HG03196 (cell line): Measurements from ENCODE around the gene C9orf40.

Experiments used
- ATAC-seq: cut with Tn5 transposase; IDR thresholded peaks from one replicate; pipeline ENCODE4 v1.9.1; 2021; ENCODE audit not compliant: unreplicated experiment

The C9orf40 gene

GRCh38 chr9:74942801-74943200 is 9.9 kb downstream of the C9orf40 start:
- ATAC-seq, result no peak

GRCh38 chr9:74940600-74940999 is 12.1 kb downstream of the C9orf40 start:
- no peak for ATAC-seq

- ATAC-seq, result no peak
Measured at GRCh38 chr9:74935008-74935407, 17.7 kb downstream of the C9orf40 start.

GRCh38 chr9:74921737-74922136 is 31.0 kb downstream of the C9orf40 start:
- no peak for ATAC-seq

- ATAC-seq, result no peak
Measured at GRCh38 chr9:74920944-74921626, 31.6 kb downstream of the C9orf40 start.

- no peak for ATAC-seq
Measured at GRCh38 chr9:74910036-74910435, 42.7 kb downstream of the C9orf40 start.

GRCh38 chr9:74908665-74909064 is 44.0 kb downstream of the C9orf40 start:
- ATAC-seq, result no peak

GRCh38 chr9:74907085-74907484 is 45.6 kb downstream of the C9orf40 start:
- no peak for ATAC-seq

GRCh38 chr9:74901001-74901400 is 51.7 kb downstream of the C9orf40 start:
- ATAC-seq, result no peak
